ENCODE data around the gene IFT81.

DNA sequence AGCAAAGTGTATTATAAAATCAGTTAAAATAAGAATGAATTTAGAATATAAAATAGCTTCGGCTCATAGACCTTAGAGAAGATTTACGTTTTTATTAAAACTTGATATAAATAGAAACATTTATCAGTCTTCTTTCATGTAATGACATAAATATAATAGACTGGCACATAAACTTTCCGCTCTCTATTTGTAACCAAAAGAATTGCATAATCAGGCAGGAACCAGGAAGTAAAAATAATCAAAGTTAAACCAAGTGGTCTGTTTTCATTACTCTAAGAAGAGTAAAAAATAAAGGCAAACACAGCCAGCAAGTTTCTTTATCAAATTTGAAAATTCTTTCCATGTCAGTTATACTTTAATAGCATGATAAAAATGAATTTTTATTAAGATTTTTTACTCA lies 110.6 kb downstream of the IFT81 start:
- TF ChIP-seq, protein P1, sequence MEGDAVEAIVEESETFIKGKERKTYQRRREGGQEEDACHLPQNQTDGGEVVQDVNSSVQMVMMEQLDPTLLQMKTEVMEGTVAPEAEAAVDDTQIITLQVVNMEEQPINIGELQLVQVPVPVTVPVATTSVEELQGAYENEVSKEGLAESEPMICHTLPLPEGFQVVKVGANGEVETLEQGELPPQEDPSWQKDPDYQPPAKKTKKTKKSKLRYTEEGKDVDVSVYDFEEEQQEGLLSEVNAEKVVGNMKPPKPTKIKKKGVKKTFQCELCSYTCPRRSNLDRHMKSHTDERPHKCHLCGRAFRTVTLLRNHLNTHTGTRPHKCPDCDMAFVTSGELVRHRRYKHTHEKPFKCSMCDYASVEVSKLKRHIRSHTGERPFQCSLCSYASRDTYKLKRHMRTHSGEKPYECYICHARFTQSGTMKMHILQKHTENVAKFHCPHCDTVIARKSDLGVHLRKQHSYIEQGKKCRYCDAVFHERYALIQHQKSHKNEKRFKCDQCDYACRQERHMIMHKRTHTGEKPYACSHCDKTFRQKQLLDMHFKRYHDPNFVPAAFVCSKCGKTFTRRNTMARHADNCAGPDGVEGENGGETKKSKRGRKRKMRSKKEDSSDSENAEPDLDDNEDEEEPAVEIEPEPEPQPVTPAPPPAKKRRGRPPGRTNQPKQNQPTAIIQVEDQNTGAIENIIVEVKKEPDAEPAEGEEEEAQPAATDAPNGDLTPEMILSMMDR (IDR thresholded peaks at IDR 0.05; ENCODE audit: insufficient read depth, low read length, poor library complexity, severe bottlenecking) = no peak
- TF ChIP-seq EZH2phosphoT487 (conservative IDR thresholded peaks at IDR 0.05; ENCODE audit: low read length) = no peak
